AG04449 (cell line): ENCODE results near the gene RAB29.

Experiments used
- CTCF ChIA-PET: fragments of 350-600 bp; formaldehyde crosslinking; extraction: SDS; loops from one replicate; lab custom pipeline; 2021; ENCODE audit warnings: antibody characterized with exemption; lab: Yijun Ruan, JAX
- POLR2A ChIA-PET: fragments of 400-600, 350-600 bp; formaldehyde crosslinking; extraction: SDS; loops from one replicate; lab custom pipeline; 2020; ENCODE audit warnings: antibody characterized with exemption, inconsistent platforms; lab: Yijun Ruan, JAX
- DNase-seq: peaks from one replicate; pipeline ENCODE4 v3.0.0-alpha.2; 2010; ENCODE audit warnings: low read depth, low spot score
- H3K4me3 ChIP-seq: 2 replicates; pipeline ENCODE4 v1.5.1; 2011; ENCODE audit warnings: low read depth, mild to moderate bottlenecking, control low read depth, low read length
- CTCF ChIP-seq: IDR thresholded peaks from one replicate; pipeline ENCODE4 v1.5.1; 2011; ENCODE audit warnings: mild to moderate bottlenecking, moderate library complexity, low read length, control low read depth, inconsistent platforms; ENCODE audit not compliant: insufficient read depth; ENCODE audit errors: missing control alignments

The RAB29 gene

GRCh38 chr1:205766570-205766969 lies 8.7 kb downstream of the RAB29 start:
- no peak for DNase-seq
- no peak for TF ChIP-seq CTCF
- ChIA-PET POLR2A (interaction anchor here (1.0 to 1.1 kb wide), 2 partner anchors 9 to 17 kb away, joined by 3 to 4 read pairs; partner anchors contain the start of gene RAB29), CTCF (interaction anchor here (1.0 to 1.8 kb wide), 3 partner anchors 25 to 211 kb away, joined by 3 to 7 read pairs (median 4); no protein-coding TSS in a partner anchor)
- H3K4me3 ChIP-seq = no peak overlapping the region

- ChIA-PET POLR2A (interaction anchor here (1.0 to 1.1 kb wide), 2 partner anchors 9 to 17 kb away, joined by 3 to 4 read pairs; partner anchors contain the start of gene RAB29), CTCF (interaction anchor here (0.7 to 1.8 kb wide), 6 partner anchors 26 to 211 kb away, joined by 3 to 7 read pairs (median 4); no protein-coding TSS in a partner anchor)
- no peak for DNase-seq
- H3K4me3 ChIP-seq = no peak overlapping the region
- no peak for TF ChIP-seq CTCF
Measured at GRCh38 chr1:205766038-205766437, 9.2 kb downstream of the RAB29 start.

- TF ChIP-seq CTCF = no peak
- CTCF ChIA-PET = interaction anchor here (1.3 to 1.8 kb wide), 2 partner anchors 143 to 213 kb away, joined by 3 to 7 read pairs; no protein-coding TSS in a partner anchor
- POLR2A ChIA-PET = no interaction called here
- H3K4me3 ChIP-seq = no peak overlapping the region
- no peak for DNase-seq
Measured at GRCh38 chr1:205764578-205764977, 10.7 kb downstream of the RAB29 start.

GRCh38 chr1:205763980-205764379 lies 11.3 kb downstream of the RAB29 start:
- H3K4me3 ChIP-seq = no peak overlapping the region
- TF ChIP-seq CTCF = no peak
- ChIA-PET CTCF (interaction anchor here (1.1 kb wide), 1 partner anchor 213 kb away, joined by 3 read pairs; no protein-coding TSS in a partner anchor), POLR2A (no interaction called here)
- DNase-seq = no peak

GRCh38 chr1:205760606-205761005 lies 14.7 kb downstream of the RAB29 start:
- ChIA-PET POLR2A (interaction anchor here (0.6 to 1.2 kb wide), 2 partner anchors 12 to 15 kb away, joined by 3 to 6 read pairs; no protein-coding TSS in a partner anchor), CTCF (interaction anchor here (1.6 to 1.8 kb wide), 2 partner anchors 9 to 10 kb away, joined by 3 to 5 read pairs; no protein-coding TSS in a partner anchor)
- no peak overlapping the region for H3K4me3 ChIP-seq
- no peak for DNase-seq
- no peak for TF ChIP-seq CTCF

GRCh38 chr1:205756552-205756951 lies 18.7 kb downstream of the RAB29 start:
- no peak for TF ChIP-seq CTCF
- POLR2A ChIA-PET = no interaction called here
- no peak overlapping the region for H3K4me3 ChIP-seq
- CTCF ChIA-PET = no interaction called here
- no peak for DNase-seq
